A549 (cell line): ENCODE measurements around the gene PTPRN2.

Source experiments
- CHD2 ChIP-seq: fragments of 150-350 bp; IDR thresholded peaks from 2 replicates; pipeline ENCODE4 v1.6.1; 2014; ENCODE audit warnings: low read length; ENCODE audit not compliant: partially characterized antibody
- EP300 ChIP-seq, 2 experiments: fragments of >200 bp; sonication (Bioruptor Twin); formaldehyde crosslinking; IDR thresholded peaks; 2 replicates in 1 of 2; 3 replicates in 1 of 2; pipeline ENCODE4 v1.6.1; 2016 to 2017
- HOXB13 ChIP-seq: fragments of 250-450 bp; sonication (Bioruptor Pico); IDR thresholded peaks from 2 replicates; pipeline ENCODE4 v1.5.0; 2020; ENCODE audit warnings: low read depth, mild to moderate bottlenecking, moderate library complexity
- MYC ChIP-seq: IDR thresholded peaks from 2 replicates; pipeline ENCODE4 v1.6.1; 2012; ENCODE audit warnings: mild to moderate bottlenecking, inconsistent platforms, low read length, improper control_type of control experiment, borderline replicate concordance

DNA sequence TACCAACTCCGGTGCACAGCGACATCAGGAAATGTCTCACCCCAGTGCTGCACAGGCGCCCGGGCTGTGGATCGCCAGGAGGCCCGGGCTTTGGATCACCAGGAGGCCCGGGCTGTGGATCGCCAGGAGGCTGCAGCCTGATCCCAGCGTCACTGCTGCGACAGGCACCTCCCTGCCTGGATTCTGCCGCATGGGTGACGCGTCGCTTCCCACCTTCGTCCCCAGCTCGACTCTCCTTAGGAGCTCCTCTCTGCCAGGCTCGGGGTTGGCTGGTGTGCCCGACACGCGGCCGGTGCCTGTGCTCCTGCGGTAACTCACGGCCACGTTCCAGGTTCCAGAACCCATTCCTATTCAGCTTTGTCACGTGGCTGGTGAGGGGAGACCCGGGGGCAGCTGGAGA lies 993.3 kb downstream of the PTPRN2 start:
- TF ChIP-seq CHD2, result no peak
- no peak for TF ChIP-seq EP300 (IDR thresholded peaks at IDR 0.05)
- no peak for TF ChIP-seq HOXB13 (CRISPR knock-in tag)
- TF ChIP-seq MYC, result no peak
